HG02884 (cell line): ENCODE data around the gene PHYKPL.
"Not testable (repeated sequence)": the region's sequence is repeated elsewhere in the genome, so short reads cannot be mapped to it uniquely, and the experiment has no call there.

ENCODE experiments used
- ATAC-seq: cut with Tn5 transposase; IDR thresholded peaks from one replicate; pipeline ENCODE4 v1.9.1; 2021; ENCODE audit warnings: mild to moderate bottlenecking, moderate library complexity; ENCODE audit not compliant: unreplicated experiment

PHYKPL gene

GRCh38 chr5:178208540-178209227 lies 23.9 kb downstream of the PHYKPL start:
- no peak for ATAC-seq

GRCh38 chr5:178207917-178208280 lies 24.7 kb downstream of the PHYKPL start:
- ATAC-seq: no peak

- no peak for ATAC-seq
Observed at GRCh38 chr5:178207183-178207916, 25.3 kb downstream of the PHYKPL start.

- ATAC-seq: no peak
Observed at GRCh38 chr5:178206166-178207101, 26.2 kb downstream of the PHYKPL start.

GRCh38 chr5:178205749-178206047 lies 26.9 kb downstream of the PHYKPL start:
- no peak for ATAC-seq

GRCh38 chr5:178204935-178205748 lies 27.5 kb downstream of the PHYKPL start:
- peak; percentile 48 for ATAC-seq

- peak; percentile 72 for ATAC-seq
Observed at GRCh38 chr5:178204182-178204934, 28.2 kb downstream of the PHYKPL start, which contains the start of gene HNRNPAB. TSS of gene HNRNPAB (plus strand) at chr5:178204533. CDS start at chr5:178204838, 305 bp downstream.

- peak; percentile 11 for ATAC-seq
Observed at GRCh38 chr5:178203670-178204181, 28.9 kb downstream of the PHYKPL start.

GRCh38 chr5:178202541-178202940 lies 30.1 kb downstream of the PHYKPL start:
- ATAC-seq: no peak

GRCh38 chr5:178201927-178202235 lies 30.7 kb downstream of the PHYKPL start:
- ATAC-seq: no peak

GRCh38 chr5:178201221-178201926 lies 31.2 kb downstream of the PHYKPL start:
- ATAC-seq: no peak

GRCh38 chr5:178199581-178200434 lies 32.8 kb downstream of the PHYKPL start:
- no peak for ATAC-seq

- ATAC-seq: no peak
Observed at GRCh38 chr5:178198706-178199105, 33.9 kb downstream of the PHYKPL start.

GRCh38 chr5:178198151-178198550 lies 34.5 kb downstream of the PHYKPL start:
- ATAC-seq: not testable (repeated sequence)

- no peak for ATAC-seq
Observed at GRCh38 chr5:178196986-178197385, 35.6 kb downstream of the PHYKPL start.

GRCh38 chr5:178196281-178196812 lies 36.3 kb downstream of the PHYKPL start:
- ATAC-seq: no peak

GRCh38 chr5:178194026-178194425 lies 38.6 kb downstream of the PHYKPL start:
- no peak for ATAC-seq

- ATAC-seq: no peak
Observed at GRCh38 chr5:178193251-178193809, 39.3 kb downstream of the PHYKPL start.
